A549 (cell line): Measurements from ENCODE around the gene RASA4B.
"Not testable (repeated sequence)": the region's sequence is repeated elsewhere in the genome, so short reads cannot be mapped to it uniquely, and the experiment has no call there.

Experiments used
- CTCF ChIP-seq: fragments of >200 bp; sonication (Bioruptor Twin); formaldehyde crosslinking; IDR thresholded peaks from 3 replicates; pipeline ENCODE4 v1.5.1; 2016
- KDM1A ChIP-seq: fragments of 200-600 bp; sonication (generic); IDR thresholded peaks from 2 replicates; pipeline ENCODE4 v1.6.1; 2016; ENCODE audit warnings: low read depth, mild to moderate bottlenecking

- not testable (repeated sequence) for TF ChIP-seq KDM1A, CTCF
Measured at GRCh38 chr7:102543596-102543995, 26.0 kb upstream of the RASA4B start, which contains the start of gene UPK3BL2.
